SK-N-SH (cell line): ENCODE measurements around the gene ATXN7. TPM values are rescaled to one million over a fixed set of nuclear protein-coding genes. Genes with fewer than 3 reads are reported as not detected.

Source experiments
- CTCF ChIA-PET: fragments of 300-600, 350-600 bp; formaldehyde crosslinking; extraction: SDS; loops from one replicate; lab custom pipeline; 2021; lab: Yijun Ruan, JAX
- POLR2A ChIA-PET: fragments of 350-600 bp; sonication (Branson Sonifier 250); formaldehyde crosslinking; extraction: SDS; loops from one replicate; lab custom pipeline; 2020; ENCODE audit warnings: antibody characterized with exemption, inconsistent platforms; lab: Yijun Ruan, JAX
- DNase-seq: peaks from one replicate; pipeline ENCODE4 v3.0.0; 2012
- H2AFZ ChIP-seq: fragments of 200-600 bp; sonication (generic); 2 replicates; pipeline ENCODE4 v1.8.1; 2016; ENCODE audit warnings: antibody characterized with exemption, mild to moderate bottlenecking, low read depth
- H3F3A ChIP-seq: fragments of 200-600 bp; sonication (generic); replicated peaks from 2 replicates; pipeline ENCODE3; 2016; ENCODE audit warnings: antibody characterized with exemption, mild to moderate bottlenecking; ENCODE audit not compliant: insufficient read depth
- H3K27ac ChIP-seq, 2 experiments: fragments of 200-500 bp in 1 of 2; fragments of 200-600 bp in 1 of 2; sonication (Bioruptor generic) in 1 of 2; sonication (generic), shearing (Covaris generic) in 1 of 2; 2 replicates each; pipeline versions ENCODE4 v1.5.1 to v1.6.1; 2014 to 2016; ENCODE audit warnings: low read depth in 2 of 2, inconsistent platforms in 1 of 2, low read length in 1 of 2, mild to moderate bottlenecking in 1 of 2, mixed read lengths in 1 of 2
- H3K27me3 ChIP-seq: fragments of 200-600 bp; sonication (generic), shearing (Covaris generic); 2 replicates; pipeline ENCODE4 v1.6.1; 2016; ENCODE audit warnings: mixed run types; ENCODE audit not compliant: insufficient read depth
- H3K36me3 ChIP-seq, 2 experiments: fragments of 200-500 bp in 1 of 2; fragments of 200-600 bp in 1 of 2; sonication (Bioruptor generic) in 1 of 2; sonication (generic) in 1 of 2; replicated peaks in 1 of 2; 2 replicates each; pipeline versions ENCODE3 to v1.5.1; 2014 to 2016; ENCODE audit warnings: low read length in 1 of 2, mild to moderate bottlenecking in 1 of 2; ENCODE audit not compliant: insufficient read depth in 2 of 2, control insufficient read depth in 1 of 2
- H3K4me1 ChIP-seq, 2 experiments: fragments of 200-500 bp in 1 of 2; fragments of 200-600 bp in 1 of 2; sonication (Bioruptor generic) in 1 of 2; sonication (generic), shearing (Covaris generic) in 1 of 2; 2 replicates each; pipeline versions ENCODE4 v1.5.1 to v1.6.1; 2014 to 2016; ENCODE audit warnings: low read depth in 1 of 2, low read length in 1 of 2, mixed run types in 1 of 2; ENCODE audit not compliant: insufficient read depth in 2 of 2, control insufficient read depth in 1 of 2
- H3K4me2 ChIP-seq: fragments of 200-600 bp; sonication (generic), shearing (Covaris generic); 2 replicates; pipeline ENCODE4 v1.6.1; 2017; ENCODE audit warnings: mixed run types
- H3K4me3 ChIP-seq, 2 experiments: fragments of 200-500 bp in 1 of 2; fragments of 200-600 bp in 1 of 2; sonication (Bioruptor generic) in 1 of 2; sonication (generic), shearing (Covaris generic) in 1 of 2; 2 replicates each; pipeline versions ENCODE4 v1.5.1 to v1.8.1; 2014 to 2016; ENCODE audit warnings: low read depth in 2 of 2, inconsistent platforms in 1 of 2, low read length in 1 of 2, mild to moderate bottlenecking in 1 of 2, mixed read lengths in 1 of 2, moderate library complexity in 1 of 2
- H3K79me2 ChIP-seq: fragments of 200-600 bp; sonication (generic); 2 replicates; pipeline ENCODE4 v1.8.1; 2017; ENCODE audit warnings: mild to moderate bottlenecking; ENCODE audit not compliant: insufficient read depth
- H3K9ac ChIP-seq: fragments of 200-600 bp; sonication (generic); 2 replicates; pipeline ENCODE4 v1.6.1; 2017; ENCODE audit warnings: mixed run types
- H3K9me2 ChIP-seq: fragments of 200-600 bp; sonication (generic); 2 replicates; pipeline ENCODE4 v1.6.1; 2017; ENCODE audit warnings: mixed run types
- H3K9me3 ChIP-seq: fragments of 200-600 bp; sonication (generic); 2 replicates; pipeline ENCODE4 v1.6.1; 2017; ENCODE audit warnings: mixed run types, mild to moderate bottlenecking, moderate library complexity
- H4K20me1 ChIP-seq: fragments of 200-600 bp; sonication (generic); 2 replicates; pipeline ENCODE4 v1.6.1; 2017; ENCODE audit warnings: mild to moderate bottlenecking, mixed run types; ENCODE audit not compliant: insufficient read depth
- CHD2 ChIP-seq: fragments of 150-350 bp; IDR thresholded peaks from 2 replicates; pipeline ENCODE4 v1.6.1; 2018; ENCODE audit warnings: low read length; ENCODE audit not compliant: partially characterized antibody
- CTCF ChIP-seq: fragments of 200-600 bp; sonication (generic); IDR thresholded peaks from 2 replicates; pipeline ENCODE4 v1.6.1; 2017; ENCODE audit warnings: antibody characterized with exemption, mild to moderate bottlenecking, moderate library complexity
- ELF1 ChIP-seq: IDR thresholded peaks from 2 replicates; pipeline ENCODE4 v1.4.0; 2012
- EZH2phosphoT487 ChIP-seq: fragments of 200-600 bp; sonication (generic); IDR thresholded peaks from 2 replicates; pipeline ENCODE4 v1.6.1; 2017; ENCODE audit warnings: low read depth, mixed run types, mild to moderate bottlenecking, antibody characterized with exemption, moderate library complexity, borderline replicate concordance
- FOXJ3 ChIP-seq: sonication (generic); formaldehyde crosslinking; IDR thresholded peaks from 2 replicates; pipeline ENCODE4 v1.5.1; 2020; ENCODE audit warnings: mild to moderate bottlenecking, missing genetic modification reagents
- FOXM1 ChIP-seq: IDR thresholded peaks from 2 replicates; pipeline ENCODE4 v1.4.0; 2012; ENCODE audit warnings: low read depth, mild to moderate bottlenecking
- GABPA ChIP-seq: IDR thresholded peaks from 2 replicates; pipeline ENCODE4 v1.4.0; 2012; ENCODE audit warnings: low read depth, mild to moderate bottlenecking
- GATA2 ChIP-seq: sonication (generic); formaldehyde crosslinking; IDR thresholded peaks from 2 replicates; pipeline ENCODE4 v1.5.0; 2020; ENCODE audit warnings: mild to moderate bottlenecking, missing genetic modification reagents
- JUND ChIP-seq: IDR thresholded peaks from 2 replicates; pipeline ENCODE4 v1.4.0; 2012
- MEF2A ChIP-seq: IDR thresholded peaks from 2 replicates; pipeline ENCODE4 v1.4.0; 2012; ENCODE audit warnings: low read depth, borderline replicate concordance
- NFIC ChIP-seq: IDR thresholded peaks from 2 replicates; pipeline ENCODE4 v1.4.0; 2012; ENCODE audit warnings: borderline replicate concordance
- NRF1 ChIP-seq: IDR thresholded peaks from 2 replicates; pipeline ENCODE4 v1.6.1; 2012; ENCODE audit warnings: low read depth, mild to moderate bottlenecking, low read length
- RAD21 ChIP-seq: IDR thresholded peaks from 2 replicates; pipeline ENCODE4 v1.6.1; 2012; ENCODE audit warnings: mild to moderate bottlenecking, low read length
- RCOR1 ChIP-seq: fragments of 150-350 bp; IDR thresholded peaks from 2 replicates; pipeline ENCODE4 v1.6.1; 2017; ENCODE audit warnings: antibody characterized with exemption, low read length
- SMC3 ChIP-seq: IDR thresholded peaks from 2 replicates; pipeline ENCODE4 v1.6.1; 2012; ENCODE audit warnings: low read depth, low read length, improper control_type of control experiment
- TAF1 ChIP-seq: IDR thresholded peaks from 2 replicates; pipeline ENCODE4 v1.6.1; 2012; ENCODE audit warnings: low read depth, mild to moderate bottlenecking, low read length, moderate library complexity, borderline replicate concordance
- TEAD4 ChIP-seq: IDR thresholded peaks from 2 replicates; pipeline ENCODE4 v1.4.0; 2012; ENCODE audit warnings: mild to moderate bottlenecking, borderline replicate concordance; ENCODE audit not compliant: insufficient read depth
- USF1 ChIP-seq: IDR thresholded peaks from 2 replicates; pipeline ENCODE4 v1.4.0; 2012; ENCODE audit warnings: low read depth, borderline replicate concordance
- YY1 ChIP-seq: IDR thresholded peaks from 2 replicates; pipeline ENCODE4 v1.4.0; 2012; ENCODE audit warnings: low read depth, mild to moderate bottlenecking
- WGBS: methylation state at CpG from one replicate; pipeline ENCODE4 v1.1.6; 2017; ENCODE audit warnings: low lambda C conversion rate; 5-methylcytosine and 5-hydroxymethylcytosine counted together
- polyA plus RNA-seq, 3 experiments: library from polyadenylated mRNA; depleted of rRNA; stranded (reverse); fragments of >200 nt; gene quantifications; 2 replicates each; pipeline ENCODE4 v1.2.3, GENCODE V29; 2012
- TF ChIP-seq, protein P1 (sequence below): IDR thresholded peaks from 2 replicates; pipeline ENCODE4 v1.4.0; 2012; ENCODE audit warnings: low read depth
- TF ChIP-seq, protein P2 (sequence below): IDR thresholded peaks from 2 replicates; pipeline ENCODE4 v1.6.1; 2012; ENCODE audit warnings: mild to moderate bottlenecking, low read depth, low read length, moderate library complexity

The ATXN7 gene
- polyA plus RNA-seq, 1 of the 3 experiments (the other 2 are of a cell fraction) = 6.2 TPM

DNA sequence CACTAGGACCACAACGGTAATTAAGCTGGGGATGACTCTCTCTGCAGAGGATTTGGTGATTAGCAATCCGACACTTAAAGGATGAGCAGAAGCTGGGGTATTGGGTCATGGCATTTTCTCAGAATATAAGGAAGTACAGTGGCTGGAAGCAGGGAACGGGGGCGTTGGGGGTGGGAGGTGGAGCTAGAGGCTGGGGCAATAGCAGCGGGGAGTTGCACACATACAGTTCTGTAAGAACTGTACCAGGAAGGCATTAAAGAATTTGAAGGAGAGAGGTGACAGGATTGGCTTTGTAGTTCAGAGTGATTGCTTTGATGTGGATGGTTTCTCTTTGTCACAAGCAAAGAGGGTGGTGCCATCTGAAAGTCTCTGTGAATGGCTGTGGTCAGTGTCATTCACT is 131.4 kb downstream of the ATXN7 start:
- no peak for DNase-seq
- H3K9me3 ChIP-seq = no peaks in the 10 kb centered on the region
- no peak overlapping the region for H3K27ac ChIP-seq
- CTCF ChIA-PET = interaction anchor here (1.1 to 8.5 kb wide), 11 partner anchors 8 to 644 kb away, joined by 3 to 118 read pairs (median 20); no protein-coding TSS in a partner anchor
- 98% methylated on average over 5 of the region's 5 CpGs for WGBS
- H3K36me3 ChIP-seq = peaks cover 47 to 79% of the 10 kb centered on the region in 2 experiments
- H3K4me2 ChIP-seq = no peak overlapping the region
- no peaks in the 10 kb centered on the region for H3K79me2 ChIP-seq
- H3K4me3 ChIP-seq = no peak overlapping the region
- no peaks in the 10 kb centered on the region for H3F3A ChIP-seq
- TF ChIP-seq ELF1 = no peak
- no peak for TF ChIP-seq CTCF
- no peak for TF ChIP-seq USF1
- TF ChIP-seq NFIC = no peak
- TF ChIP-seq RCOR1 = no peak
- TF ChIP-seq FOXJ3 (CRISPR knock-in tag) = no peak
- TF ChIP-seq FOXM1 = no peak
- TF ChIP-seq SMC3 = no peak
- TF ChIP-seq TEAD4 = no peak
- TF ChIP-seq GATA2 (CRISPR knock-in tag) = no peak
- no peak for TF ChIP-seq RAD21
- no peak for TF ChIP-seq TAF1
- no peak for TF ChIP-seq NRF1
- no peak for TF ChIP-seq MEF2A
- no peaks in the 10 kb centered on the region for H3K9me2 ChIP-seq
- H4K20me1 ChIP-seq = no peaks in the 10 kb centered on the region
- POLR2A ChIA-PET = interaction anchor here (1.5 kb wide), 1 partner anchor 8 kb away, joined by 5 read pairs; no protein-coding TSS in a partner anchor
- no peaks in the 10 kb centered on the region for H3K4me1 ChIP-seq
- H3K27me3 ChIP-seq = no peaks in the 10 kb centered on the region
- no peak overlapping the region for H2AFZ ChIP-seq
- no peak overlapping the region for H3K9ac ChIP-seq

GRCh38 chr3:63998852-63999754 is 135.4 kb downstream of the ATXN7 start:
- DNase-seq = no peak
- Histone ChIP-seq H3K4me1 (no peaks in the 10 kb centered on the region), H3K9me2 (no peaks in the 10 kb centered on the region), H3K9ac (no peak overlapping the region), H3K36me3 (peaks cover 79 to 80% of the 10 kb centered on the region in 2 experiments), H3F3A (no peaks in the 10 kb centered on the region), H3K79me2 (0 out of 2 replicates have a peak, but pooled peaks cover 2% of the 10 kb centered on the region), H3K27ac (no peak overlapping the region), H3K9me3 (no peaks in the 10 kb centered on the region), H3K4me3 (no peak overlapping the region), H2AFZ (no peak overlapping the region), H3K27me3 (no peaks in the 10 kb centered on the region), H3K4me2 (no peak overlapping the region), H4K20me1 (0 out of 2 replicates have a peak, but pooled peaks cover 3% of the 10 kb centered on the region)
- 95% methylated on average over 10 of the region's 10 CpGs for WGBS
- ChIA-PET POLR2A (no interaction called here), CTCF (interaction anchor here (0.6 to 1.6 kb wide), 5 partner anchors 9 to 649 kb away, joined by 3 to 4 read pairs (median 4); no protein-coding TSS in a partner anchor)
- TF ChIP-seq TAF1 = no peak
- TF ChIP-seq GABPA = no peak
- TF ChIP-seq, protein P1, sequence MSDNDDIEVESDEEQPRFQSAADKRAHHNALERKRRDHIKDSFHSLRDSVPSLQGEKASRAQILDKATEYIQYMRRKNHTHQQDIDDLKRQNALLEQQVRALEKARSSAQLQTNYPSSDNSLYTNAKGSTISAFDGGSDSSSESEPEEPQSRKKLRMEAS = no peak
- no peak for TF ChIP-seq RAD21
- no peak for TF ChIP-seq JUND
- no peak for TF ChIP-seq SMC3
- no peak for TF ChIP-seq EZH2phosphoT487
- no peak for TF ChIP-seq GATA2 (CRISPR knock-in tag)
- TF ChIP-seq, protein P2, sequence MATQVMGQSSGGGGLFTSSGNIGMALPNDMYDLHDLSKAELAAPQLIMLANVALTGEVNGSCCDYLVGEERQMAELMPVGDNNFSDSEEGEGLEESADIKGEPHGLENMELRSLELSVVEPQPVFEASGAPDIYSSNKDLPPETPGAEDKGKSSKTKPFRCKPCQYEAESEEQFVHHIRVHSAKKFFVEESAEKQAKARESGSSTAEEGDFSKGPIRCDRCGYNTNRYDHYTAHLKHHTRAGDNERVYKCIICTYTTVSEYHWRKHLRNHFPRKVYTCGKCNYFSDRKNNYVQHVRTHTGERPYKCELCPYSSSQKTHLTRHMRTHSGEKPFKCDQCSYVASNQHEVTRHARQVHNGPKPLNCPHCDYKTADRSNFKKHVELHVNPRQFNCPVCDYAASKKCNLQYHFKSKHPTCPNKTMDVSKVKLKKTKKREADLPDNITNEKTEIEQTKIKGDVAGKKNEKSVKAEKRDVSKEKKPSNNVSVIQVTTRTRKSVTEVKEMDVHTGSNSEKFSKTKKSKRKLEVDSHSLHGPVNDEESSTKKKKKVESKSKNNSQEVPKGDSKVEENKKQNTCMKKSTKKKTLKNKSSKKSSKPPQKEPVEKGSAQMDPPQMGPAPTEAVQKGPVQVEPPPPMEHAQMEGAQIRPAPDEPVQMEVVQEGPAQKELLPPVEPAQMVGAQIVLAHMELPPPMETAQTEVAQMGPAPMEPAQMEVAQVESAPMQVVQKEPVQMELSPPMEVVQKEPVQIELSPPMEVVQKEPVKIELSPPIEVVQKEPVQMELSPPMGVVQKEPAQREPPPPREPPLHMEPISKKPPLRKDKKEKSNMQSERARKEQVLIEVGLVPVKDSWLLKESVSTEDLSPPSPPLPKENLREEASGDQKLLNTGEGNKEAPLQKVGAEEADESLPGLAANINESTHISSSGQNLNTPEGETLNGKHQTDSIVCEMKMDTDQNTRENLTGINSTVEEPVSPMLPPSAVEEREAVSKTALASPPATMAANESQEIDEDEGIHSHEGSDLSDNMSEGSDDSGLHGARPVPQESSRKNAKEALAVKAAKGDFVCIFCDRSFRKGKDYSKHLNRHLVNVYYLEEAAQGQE = no peak
- no peak for TF ChIP-seq YY1
- TF ChIP-seq CHD2 = no peak
